GM19351 (cell line): ENCODE results near the gene EMILIN2.

ENCODE experiments used
- ATAC-seq: cut with Tn5 transposase; IDR thresholded peaks from one replicate; pipeline ENCODE4 v1.9.1; 2021; ENCODE audit warnings: mild to moderate bottlenecking, moderate library complexity; ENCODE audit not compliant: unreplicated experiment

EMILIN2 gene

DNA sequence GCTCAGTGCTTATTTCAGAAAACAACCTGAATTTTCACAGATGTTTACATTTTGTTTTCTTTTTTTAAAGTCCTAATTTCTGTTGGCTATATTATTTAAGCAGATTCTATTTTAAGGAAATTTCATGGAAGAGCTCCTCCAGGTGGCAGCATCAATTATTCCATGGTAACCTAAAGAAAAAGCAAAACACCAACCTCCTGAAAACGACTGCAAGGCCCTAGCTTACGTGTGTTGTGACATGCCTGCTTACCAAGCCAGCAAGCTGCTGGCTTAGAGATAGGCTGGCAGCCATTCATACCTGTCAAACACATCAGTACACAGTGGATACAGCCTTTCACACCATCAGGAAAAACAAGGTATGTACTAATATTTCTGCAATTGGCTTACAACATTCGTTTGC is 101.2 kb downstream of the EMILIN2 start:
- ATAC-seq, result no peak

- ATAC-seq, result no peak
These were observed 105.8 kb downstream of the EMILIN2 start for GRCh38 chr18:2952605-2953004.

DNA sequence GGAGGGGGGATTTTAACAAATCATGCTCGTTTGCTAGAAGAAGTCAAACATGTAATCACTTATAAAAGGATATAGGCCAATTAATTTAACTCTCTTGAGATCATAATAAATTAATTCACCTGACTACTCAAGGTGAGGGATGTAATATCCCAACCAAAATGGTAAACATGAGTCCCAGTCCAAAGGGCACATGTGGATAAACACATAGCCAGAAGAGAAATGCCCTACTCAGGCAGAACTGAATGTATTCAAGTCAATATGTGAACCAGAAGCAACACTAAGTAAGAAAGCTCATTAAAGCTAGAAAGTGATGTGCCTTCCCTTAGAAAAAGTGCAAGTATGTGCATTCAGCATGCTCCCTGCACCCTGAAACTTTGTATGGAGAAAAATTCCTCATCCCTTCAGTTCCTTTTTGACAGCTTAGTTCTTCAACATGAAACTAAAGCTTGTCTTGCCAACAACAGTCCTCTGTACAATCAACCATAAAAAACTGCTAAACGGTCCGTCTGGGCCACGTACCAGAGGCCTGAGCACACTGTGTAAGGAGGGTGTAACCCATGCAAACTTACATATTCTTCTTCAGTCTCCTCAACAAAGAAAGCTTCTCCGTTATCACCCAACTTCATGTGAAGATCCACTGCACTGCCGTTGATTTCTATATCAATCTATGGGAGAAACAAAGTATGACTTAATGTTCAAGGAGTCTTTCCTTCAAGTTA is 107.3 kb downstream of the EMILIN2 start:
- ATAC-seq, result no peak

DNA sequence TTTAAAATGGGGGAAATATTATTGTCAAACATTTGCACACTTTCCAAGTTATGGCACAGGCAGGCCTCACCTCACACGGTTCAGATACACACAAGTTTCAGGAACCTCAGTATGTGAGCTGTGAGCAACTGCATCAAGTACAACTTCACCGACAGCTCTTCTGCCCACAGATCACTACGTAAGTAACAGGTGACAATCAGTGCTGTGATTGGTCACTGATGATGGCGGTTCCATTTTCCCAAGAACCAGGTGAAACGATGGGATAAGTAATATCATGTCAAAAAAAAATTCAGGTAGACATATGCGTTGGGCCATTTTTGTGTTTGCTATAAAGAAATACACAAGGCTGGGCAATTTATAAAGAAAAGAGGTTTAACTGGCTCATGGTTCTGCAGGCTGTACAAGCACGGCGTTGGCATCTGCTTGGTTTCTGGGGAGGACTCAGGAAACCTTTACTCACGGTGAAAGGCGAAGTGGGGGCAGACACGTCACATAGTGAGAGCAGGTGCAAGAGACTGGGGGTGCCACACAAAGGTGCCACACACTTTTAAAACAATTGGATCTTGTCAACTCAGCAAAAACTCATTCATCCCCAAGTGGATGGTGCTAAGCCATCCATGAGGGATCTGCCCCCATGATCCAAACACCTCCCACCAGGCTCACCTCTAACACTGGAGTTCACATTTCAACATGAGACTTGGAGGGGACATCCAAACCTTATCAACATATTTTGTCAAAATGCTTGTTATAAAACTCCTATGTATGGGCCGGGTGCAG is 108.3 kb downstream of the EMILIN2 start:
- ATAC-seq, result no peak

DNA sequence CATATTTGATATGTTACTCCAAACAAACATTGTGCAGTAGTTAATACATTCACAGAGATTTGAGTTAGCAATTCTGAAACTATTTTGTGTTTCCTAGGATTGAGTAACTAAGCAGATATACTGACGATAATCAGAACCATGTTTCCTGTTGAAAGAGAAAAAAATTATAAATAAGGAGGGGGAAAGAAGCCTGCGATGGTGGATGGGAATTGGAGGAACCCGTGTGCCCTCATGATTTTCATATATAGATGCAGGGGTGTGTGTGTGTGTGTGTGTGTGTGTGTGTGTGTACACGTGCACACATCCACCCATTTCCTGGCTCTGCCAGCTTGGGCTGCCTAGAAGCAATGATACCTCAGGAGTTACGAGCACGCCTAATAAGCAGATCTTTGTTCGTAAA is 109.2 kb downstream of the EMILIN2 start:
- no peak for ATAC-seq

- peak; percentile 60 for ATAC-seq
These were observed 112.1 kb downstream of the EMILIN2 start for GRCh38 chr18:2958819-2959298.

- ATAC-seq, result no peak
These were observed 112.5 kb downstream of the EMILIN2 start for GRCh38 chr18:2959341-2959740.

DNA sequence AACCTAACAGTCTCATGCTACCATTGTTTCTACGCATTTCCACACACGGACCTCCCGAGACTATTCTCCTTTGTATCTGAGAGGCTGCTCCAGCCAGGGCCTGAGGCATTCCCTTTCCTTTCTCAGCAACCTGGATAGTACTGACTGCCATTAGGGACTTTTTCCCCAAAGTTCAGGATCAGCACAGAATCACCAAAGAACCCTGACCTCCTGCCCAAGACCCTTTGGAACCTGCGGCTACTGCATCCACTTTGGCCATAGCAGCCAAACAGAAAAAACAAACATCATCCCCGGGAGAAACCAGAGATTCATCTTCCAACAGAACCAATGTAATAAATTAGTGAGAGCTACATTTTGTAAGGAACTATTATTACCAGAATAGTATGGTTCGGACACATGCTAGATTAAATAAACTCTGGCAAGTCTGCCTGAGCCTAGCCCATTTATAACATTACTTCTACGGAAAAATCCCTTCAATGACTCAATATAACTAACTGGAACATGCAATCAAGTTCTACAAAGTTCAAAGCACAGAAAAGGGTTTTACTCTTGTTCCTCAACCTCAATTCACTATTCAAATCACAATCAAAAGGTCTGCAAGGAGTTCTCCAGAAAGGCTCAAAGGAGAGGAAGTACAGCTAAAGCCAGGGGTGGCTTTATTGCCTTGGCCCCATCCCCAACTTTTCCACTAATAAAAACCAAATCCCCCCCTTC is 114.3 kb downstream of the EMILIN2 start:
- ATAC-seq, result no peak

- no peak for ATAC-seq
These were observed 115.0 kb downstream of the EMILIN2 start for GRCh38 chr18:2961821-2962220.

DNA sequence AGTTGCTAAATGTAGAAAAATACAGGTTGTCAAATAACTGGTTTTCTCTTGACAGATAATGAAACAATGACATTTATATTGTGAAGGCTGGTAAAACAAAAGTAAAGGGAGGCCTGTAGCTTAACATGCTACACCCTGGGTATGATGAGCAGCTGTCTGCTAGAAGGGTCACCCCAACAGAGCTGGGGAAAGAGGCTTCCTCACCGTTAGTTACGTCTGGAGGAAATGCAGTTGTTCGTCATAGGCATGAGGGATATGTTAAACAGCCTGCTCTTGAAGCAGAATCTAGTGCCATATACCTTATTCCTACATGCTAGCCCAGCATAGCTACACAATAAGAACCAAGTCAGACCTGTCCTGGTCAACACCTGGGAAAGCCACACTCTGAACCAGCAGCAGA is 116.2 kb downstream of the EMILIN2 start:
- no peak for ATAC-seq

GRCh38 chr18:2964361-2965010 is 117.7 kb downstream of the EMILIN2 start:
- no peak for ATAC-seq
